MG63 (cell line): ENCODE results near the gene DDX41. TPM values are rescaled to one million over a fixed set of nuclear protein-coding genes. Genes with fewer than 3 reads are reported as not detected.
"Not testable (repeated sequence)": the region's sequence is repeated elsewhere in the genome, so short reads cannot be mapped to it uniquely, and the experiment has no call there.

Experiments
- DNase-seq: peaks from one replicate; pipeline ENCODE4 v3.0.0-alpha.2; 2020
- H3K27me3 ChIP-seq: fragments of 250-450 bp; sonication (Bioruptor Pico); 2 replicates; pipeline ENCODE4 v1.5.1; 2020; ENCODE audit warnings: mild to moderate bottlenecking, moderate library complexity
- H3K36me3 ChIP-seq: fragments of 250-450 bp; sonication (Bioruptor Pico); 2 replicates; pipeline ENCODE4 v1.5.1; 2020; ENCODE audit warnings: mild to moderate bottlenecking, moderate library complexity
- H3K4me3 ChIP-seq: fragments of 250-450 bp; sonication (Bioruptor Pico); 2 replicates; pipeline ENCODE4 v1.5.1; 2020; ENCODE audit warnings: mild to moderate bottlenecking, moderate library complexity
- H3K9me3 ChIP-seq: fragments of 250-450 bp; sonication (Bioruptor Pico); 2 replicates; pipeline ENCODE4 v1.5.1; 2020; ENCODE audit warnings: mild to moderate bottlenecking, moderate library complexity
- total RNA-seq: library from RNA; depleted of rRNA; stranded (reverse); fragments of >200 nt; shearing (Covaris generic); gene quantifications from 2 replicates; pipeline ENCODE4 v1.2.3, GENCODE V29; 2014; ENCODE audit warnings: low replicate concordance

The DDX41 gene
- total RNA-seq, 1 experiment from 2014 or later = 127 TPM

- H3K9me3 ChIP-seq = no peaks in the 10 kb centered on the region
- peak overlapping the region; percentile 65 for H3K4me3 ChIP-seq
- peaks cover 50% of the 10 kb centered on the region for H3K36me3 ChIP-seq
- DNase-seq = peak; percentile 66
- H3K27me3 ChIP-seq = no peaks in the 10 kb centered on the region
Measured at GRCh38 chr5:177496070-177496726, 20.6 kb downstream of the DDX41 start.

GRCh38 chr5:177495243-177496060 is 21.3 kb downstream of the DDX41 start:
- Histone ChIP-seq H3K9me3 (no peaks in the 10 kb centered on the region), H3K27me3 (no peaks in the 10 kb centered on the region), H3K4me3 (peak overlapping the region; percentile 65), H3K36me3 (peaks cover 57% of the 10 kb centered on the region)
- peak; percentile 79 for DNase-seq

GRCh38 chr5:177494346-177495195 is 22.2 kb downstream of the DDX41 start:
- Histone ChIP-seq H3K27me3 (no peaks in the 10 kb centered on the region), H3K9me3 (no peaks in the 10 kb centered on the region), H3K4me3 (no peak overlapping the region), H3K36me3 (peaks cover 66% of the 10 kb centered on the region)
- peak; percentile 89 for DNase-seq

- H3K4me3 ChIP-seq = no peak overlapping the region
Measured at GRCh38 chr5:177493795-177494345, 22.9 kb downstream of the DDX41 start.

GRCh38 chr5:177492841-177493240 is 23.9 kb downstream of the DDX41 start:
- Histone ChIP-seq H3K4me3 (no peak overlapping the region), H3K36me3 (peaks cover 83% of the 10 kb centered on the region)
- no peak for DNase-seq

More at GRCh38 chr5:177493795-177494345, 22.9 kb downstream of the DDX41 start:
- Histone ChIP-seq H3K9me3 (no peaks in the 10 kb centered on the region), H3K36me3 (peaks cover 73% of the 10 kb centered on the region), H3K27me3 (no peaks in the 10 kb centered on the region)
- DNase-seq = no peak

GRCh38 chr5:177491983-177492746 is 24.6 kb downstream of the DDX41 start:
- H3K36me3 ChIP-seq = peaks cover 90% of the 10 kb centered on the region
- H3K4me3 ChIP-seq = no peak overlapping the region
- H3K9me3 ChIP-seq = no peaks in the 10 kb centered on the region
- DNase-seq = no peak
- no peaks in the 10 kb centered on the region for H3K27me3 ChIP-seq

More at GRCh38 chr5:177492841-177493240, 23.9 kb downstream of the DDX41 start:
- Histone ChIP-seq H3K9me3 (no peaks in the 10 kb centered on the region), H3K27me3 (no peaks in the 10 kb centered on the region)

GRCh38 chr5:177491429-177491945 is 25.3 kb downstream of the DDX41 start:
- Histone ChIP-seq H3K4me3 (no peak overlapping the region), H3K27me3 (no peaks in the 10 kb centered on the region), H3K9me3 (no peaks in the 10 kb centered on the region), H3K36me3 (peaks cover 95% of the 10 kb centered on the region)
- no peak for DNase-seq

- Histone ChIP-seq H3K9me3 (no peaks in the 10 kb centered on the region), H3K27me3 (no peaks in the 10 kb centered on the region), H3K4me3 (no peak overlapping the region), H3K36me3 (peaks cover 95% of the 10 kb centered on the region)
- DNase-seq = no peak
Measured at GRCh38 chr5:177490992-177491391, 25.8 kb downstream of the DDX41 start.

GRCh38 chr5:177490311-177490991 is 26.3 kb downstream of the DDX41 start:
- no peak for DNase-seq
- Histone ChIP-seq H3K36me3 (peaks cover 95% of the 10 kb centered on the region), H3K9me3 (no peaks in the 10 kb centered on the region), H3K27me3 (no peaks in the 10 kb centered on the region), H3K4me3 (no peak overlapping the region)

- no peak for DNase-seq
- Histone ChIP-seq H3K27me3 (no peaks in the 10 kb centered on the region), H3K36me3 (peaks cover 95% of the 10 kb centered on the region), H3K9me3 (no peaks in the 10 kb centered on the region), H3K4me3 (no peak overlapping the region)
Measured at GRCh38 chr5:177489119-177489716, 27.5 kb downstream of the DDX41 start.

- H3K36me3 ChIP-seq = peaks cover 93% of the 10 kb centered on the region
- no peak for DNase-seq
- no peaks in the 10 kb centered on the region for H3K27me3 ChIP-seq
- H3K9me3 ChIP-seq = no peaks in the 10 kb centered on the region
- no peak overlapping the region for H3K4me3 ChIP-seq
Measured at GRCh38 chr5:177487975-177488374, 28.8 kb downstream of the DDX41 start.

- Histone ChIP-seq H3K4me3 (no peak overlapping the region), H3K9me3 (no peaks in the 10 kb centered on the region), H3K27me3 (no peaks in the 10 kb centered on the region), H3K36me3 (peaks cover 90% of the 10 kb centered on the region)
- DNase-seq = no peak
Measured at GRCh38 chr5:177487144-177487543, 29.6 kb downstream of the DDX41 start.

GRCh38 chr5:177486256-177486655 is 30.5 kb downstream of the DDX41 start:
- Histone ChIP-seq H3K4me3 (no peak overlapping the region), H3K36me3 (peaks cover 94% of the 10 kb centered on the region), H3K27me3 (no peaks in the 10 kb centered on the region), H3K9me3 (no peaks in the 10 kb centered on the region)
- DNase-seq = no peak

- not testable (repeated sequence) for H3K4me3 ChIP-seq, H3K9me3 ChIP-seq, H3K27me3 ChIP-seq, DNase-seq
- H3K36me3 ChIP-seq = peaks cover 93% of the 10 kb centered on the region
Measured at GRCh38 chr5:177485753-177486152, 31.0 kb downstream of the DDX41 start.
